Nephron progenitor cell (in vitro differentiated cells): ENCODE data around the gene CWF19L1.

Experiments
- DNase-seq: peaks from one replicate; pipeline ENCODE4 v3.0.0; 2021
- H3K27ac Mint-ChIP-seq: 2 replicates; pipeline ENCODE4 v1.8.0; 2021; ENCODE audit warnings: mild to moderate bottlenecking, moderate library complexity, mixed read lengths
- H3K27me3 Mint-ChIP-seq: 2 replicates; pipeline ENCODE4 v1.8.0; 2021; ENCODE audit warnings: mild to moderate bottlenecking, low read depth, mixed read lengths; ENCODE audit not compliant: poor library complexity
- H3K36me3 Mint-ChIP-seq: 2 replicates; pipeline ENCODE4 v1.8.0; 2021; ENCODE audit warnings: low read depth, mixed read lengths
- H3K4me1 Mint-ChIP-seq: 2 replicates; pipeline ENCODE4 v1.8.0; 2021; ENCODE audit warnings: mixed read lengths
- H3K4me3 Mint-ChIP-seq: 2 replicates; pipeline ENCODE4 v1.8.0; 2021; ENCODE audit warnings: mild to moderate bottlenecking, moderate library complexity, mixed read lengths
- H3K9me3 Mint-ChIP-seq: 2 replicates; pipeline ENCODE4 v1.8.0; 2021; ENCODE audit warnings: mild to moderate bottlenecking, moderate library complexity, mixed read lengths
- TF ChIP-seq, protein P1 (sequence below): fragments of 200-600 bp; sonication (generic); IDR thresholded peaks from 2 replicates; pipeline ENCODE4 v1.5.0; 2021; ENCODE audit warnings: antibody characterized with exemption

The CWF19L1 gene

DNA sequence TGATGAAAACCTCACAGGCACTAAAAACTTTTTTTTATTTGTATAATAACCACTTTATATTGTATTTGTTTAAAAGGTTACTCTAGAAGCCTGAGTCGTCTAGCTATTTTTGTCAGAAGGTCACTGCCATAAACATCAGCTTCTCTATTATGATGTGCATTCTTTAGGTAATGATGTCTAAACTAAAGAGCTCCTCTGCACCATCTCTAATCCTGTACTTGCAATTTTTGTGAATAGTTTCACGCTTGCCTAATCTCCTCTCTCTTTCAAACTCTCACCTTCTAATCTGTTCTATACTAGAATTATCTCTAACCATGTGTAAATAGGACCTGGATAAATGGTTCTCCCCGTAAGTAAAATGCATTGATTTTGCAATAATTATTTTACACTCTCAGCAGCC is 27.6 kb downstream of the CWF19L1 start:
- Mint-ChIP-seq H3K27me3 (no peaks in the 10 kb centered on the region), H3K36me3 (peaks cover 61% of the 10 kb centered on the region)
- DNase-seq = no peak

DNA sequence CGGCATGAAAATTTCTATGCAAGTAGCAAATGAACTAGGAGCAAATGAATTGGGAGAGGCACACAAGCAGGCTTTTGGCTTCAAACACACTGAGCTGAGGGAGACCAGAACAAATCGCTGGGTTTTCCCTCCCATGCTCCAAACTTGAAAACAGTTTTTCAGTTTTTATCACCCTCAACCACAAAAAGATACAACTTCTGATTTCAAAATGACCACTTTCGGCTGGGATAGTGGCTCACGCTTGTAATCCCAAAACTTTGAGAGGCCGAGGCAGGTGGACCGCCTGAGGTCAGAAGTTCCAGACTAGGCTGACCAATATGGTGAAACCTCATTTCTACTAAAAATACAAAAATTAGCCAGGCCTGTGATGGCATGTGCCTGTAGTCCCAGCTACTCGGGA is 29.0 kb downstream of the CWF19L1 start:
- TF ChIP-seq, protein P1, sequence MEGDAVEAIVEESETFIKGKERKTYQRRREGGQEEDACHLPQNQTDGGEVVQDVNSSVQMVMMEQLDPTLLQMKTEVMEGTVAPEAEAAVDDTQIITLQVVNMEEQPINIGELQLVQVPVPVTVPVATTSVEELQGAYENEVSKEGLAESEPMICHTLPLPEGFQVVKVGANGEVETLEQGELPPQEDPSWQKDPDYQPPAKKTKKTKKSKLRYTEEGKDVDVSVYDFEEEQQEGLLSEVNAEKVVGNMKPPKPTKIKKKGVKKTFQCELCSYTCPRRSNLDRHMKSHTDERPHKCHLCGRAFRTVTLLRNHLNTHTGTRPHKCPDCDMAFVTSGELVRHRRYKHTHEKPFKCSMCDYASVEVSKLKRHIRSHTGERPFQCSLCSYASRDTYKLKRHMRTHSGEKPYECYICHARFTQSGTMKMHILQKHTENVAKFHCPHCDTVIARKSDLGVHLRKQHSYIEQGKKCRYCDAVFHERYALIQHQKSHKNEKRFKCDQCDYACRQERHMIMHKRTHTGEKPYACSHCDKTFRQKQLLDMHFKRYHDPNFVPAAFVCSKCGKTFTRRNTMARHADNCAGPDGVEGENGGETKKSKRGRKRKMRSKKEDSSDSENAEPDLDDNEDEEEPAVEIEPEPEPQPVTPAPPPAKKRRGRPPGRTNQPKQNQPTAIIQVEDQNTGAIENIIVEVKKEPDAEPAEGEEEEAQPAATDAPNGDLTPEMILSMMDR = no peak
- DNase-seq = no peak
- H3K4me1 Mint-ChIP-seq = no peaks in the 10 kb centered on the region
- H3K9me3 Mint-ChIP-seq = no peaks in the 10 kb centered on the region
- no peak overlapping the region for H3K27ac Mint-ChIP-seq
- peaks cover 56% of the 10 kb centered on the region for H3K36me3 Mint-ChIP-seq
- no peaks in the 10 kb centered on the region for H3K27me3 Mint-ChIP-seq
- H3K4me3 Mint-ChIP-seq = no peak overlapping the region

More for the DNA sequence above, 27.6 kb downstream of the CWF19L1 start:
- H3K4me1 Mint-ChIP-seq = no peaks in the 10 kb centered on the region
- H3K4me3 Mint-ChIP-seq = no peak overlapping the region
- no peaks in the 10 kb centered on the region for H3K9me3 Mint-ChIP-seq
- TF ChIP-seq, protein P1 = no peak
- H3K27ac Mint-ChIP-seq = no peak overlapping the region

DNA sequence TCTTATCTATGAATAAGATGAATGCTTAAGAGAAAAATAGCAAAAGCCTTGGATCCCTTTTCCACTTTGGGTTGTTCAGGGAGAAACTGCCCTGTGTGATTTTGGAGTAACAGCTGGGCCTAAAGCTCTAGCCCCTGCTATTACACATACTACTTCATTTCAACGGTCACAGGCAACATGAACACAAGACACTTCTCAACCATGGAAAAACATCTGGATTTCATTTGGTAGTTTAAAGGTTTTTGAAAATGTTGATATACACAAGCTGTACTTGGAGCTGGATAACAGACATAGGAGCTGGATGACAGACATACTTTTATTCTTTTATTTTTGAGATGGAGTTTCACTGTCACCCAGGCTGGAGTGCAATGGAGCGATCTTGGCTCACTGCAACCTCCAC is 35.3 kb downstream of the CWF19L1 start:
- Mint-ChIP-seq H3K27ac (peak overlapping the region; percentile 46), H3K27me3 (no peaks in the 10 kb centered on the region), H3K9me3 (no peaks in the 10 kb centered on the region), H3K4me1 (peaks cover 26% of the 10 kb centered on the region), H3K4me3 (no peak overlapping the region), H3K36me3 (peaks cover 17% of the 10 kb centered on the region)
- TF ChIP-seq, protein P1 = no peak
- DNase-seq = no peak

- DNase-seq = no peak
- peaks cover 26% of the 10 kb centered on the region for H3K4me1 Mint-ChIP-seq
- no peaks in the 10 kb centered on the region for H3K9me3 Mint-ChIP-seq
- TF ChIP-seq, protein P1 = no peak
- H3K27ac Mint-ChIP-seq = peak overlapping the region; percentile 93
- peaks cover 23% of the 10 kb centered on the region for H3K36me3 Mint-ChIP-seq
- peak overlapping the region; percentile 94 for H3K4me3 Mint-ChIP-seq
- no peaks in the 10 kb centered on the region for H3K27me3 Mint-ChIP-seq
Measured at GRCh38 chr10:100229819-100230422, 37.5 kb downstream of the CWF19L1 start.

GRCh38 chr10:100223879-100224278 is 43.6 kb downstream of the CWF19L1 start:
- H3K4me3 Mint-ChIP-seq = no peak overlapping the region
- no peaks in the 10 kb centered on the region for H3K9me3 Mint-ChIP-seq
- peaks cover 12% of the 10 kb centered on the region for H3K4me1 Mint-ChIP-seq
- H3K27me3 Mint-ChIP-seq = no peaks in the 10 kb centered on the region
- TF ChIP-seq, protein P1 = no peak
- H3K27ac Mint-ChIP-seq = no peak overlapping the region
- H3K36me3 Mint-ChIP-seq = peaks cover 55% of the 10 kb centered on the region
- DNase-seq = no peak

DNA sequence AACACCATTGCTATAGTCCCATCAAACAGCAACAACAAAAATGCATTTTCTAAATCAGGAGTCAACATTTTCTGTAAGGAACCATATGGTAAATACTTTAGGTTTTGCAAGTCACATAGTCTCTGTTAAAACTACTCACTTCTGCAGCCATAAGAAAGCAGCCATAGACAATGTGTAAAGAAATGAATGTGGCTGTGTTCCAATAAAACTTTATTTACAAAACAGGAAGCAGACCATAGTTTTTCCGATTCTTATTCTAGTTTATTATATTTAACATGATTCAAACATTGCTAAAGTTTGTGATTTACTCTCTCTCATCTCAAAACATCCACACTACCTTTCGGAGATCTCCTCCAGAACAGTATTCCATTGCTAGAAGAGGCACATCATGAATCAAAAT is 44.9 kb downstream of the CWF19L1 start:
- no peak for DNase-seq
- no peak overlapping the region for H3K27ac Mint-ChIP-seq

More for the DNA sequence above, 44.9 kb downstream of the CWF19L1 start:
- Mint-ChIP-seq H3K36me3 (peaks cover 67% of the 10 kb centered on the region), H3K4me1 (peaks cover 2% of the 10 kb centered on the region), H3K27me3 (no peaks in the 10 kb centered on the region), H3K4me3 (no peak overlapping the region), H3K9me3 (no peaks in the 10 kb centered on the region)
- TF ChIP-seq, protein P1 = no peak
